NT2/D1 (cell line): ENCODE data around the gene ZNF500.

ENCODE experiments used
- SUZ12 ChIP-seq: IDR thresholded peaks from 2 replicates; pipeline ENCODE4 v1.6.1; 2011; ENCODE audit not compliant: insufficient read length, insufficient read depth; ENCODE audit errors: extremely low read depth
- YY1 ChIP-seq: IDR thresholded peaks from 2 replicates; pipeline ENCODE4 v1.6.1; 2011; ENCODE audit not compliant: insufficient read length, insufficient read depth

DNA sequence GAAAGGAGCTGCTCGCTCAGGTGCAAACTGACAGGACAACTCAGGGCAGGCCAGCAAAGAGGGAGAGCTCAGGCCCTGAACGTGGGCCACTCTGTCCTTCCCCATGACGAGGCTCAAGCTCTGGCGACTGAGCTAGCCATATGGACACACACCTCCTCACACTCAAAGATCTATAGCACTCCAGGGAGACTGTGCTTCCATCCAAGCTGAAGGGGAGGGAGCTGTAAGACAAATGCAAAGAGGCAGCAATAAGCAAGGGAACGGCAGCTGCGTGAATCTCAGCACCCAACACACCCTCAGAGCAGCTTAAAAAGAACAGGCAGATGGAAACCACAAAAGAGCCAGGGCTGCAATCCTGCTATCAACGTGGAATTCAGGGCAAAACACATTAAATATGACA, 60.1 kb downstream of the ZNF500 start:
- TF ChIP-seq SUZ12 (no peak), YY1 (no peak)
